Measurements from ENCODE around the gene SLC7A9. TPM values are rescaled to one million over a fixed set of nuclear protein-coding genes. Genes with fewer than 3 reads are reported as not detected.
"Not testable (repeated sequence)": the region's sequence is repeated elsewhere in the genome, so short reads cannot be mapped to it uniquely, and the experiment has no call there.

Gene SLC7A9
- polyA plus RNA-seq, 4 donors = 12.7 to 15.1 (median 14.8) TPM

GRCh38 chr19:32886241-32886640 is 16.7 kb upstream of the SLC7A9 start:
- no peak for DNase-seq (ENCODE audit: low read depth in 4 of 4, low spot score in 2 of 4)

GRCh38 chr19:32885255-32885654 is 15.7 kb upstream of the SLC7A9 start:
- not testable (repeated sequence) for DNase-seq (ENCODE audit: low read depth in 4 of 4, low spot score in 2 of 4)

GRCh38 chr19:32881766-32882165 is 12.2 kb upstream of the SLC7A9 start:
- DNase-seq (ENCODE audit: low read depth in 4 of 4, low spot score in 2 of 4) = no peak

GRCh38 chr19:32880622-32881021 is 11.1 kb upstream of the SLC7A9 start:
- no peak for DNase-seq (ENCODE audit: low read depth in 4 of 4, low spot score in 2 of 4)

- DNase-seq (ENCODE audit: low read depth in 4 of 4, low spot score in 2 of 4) = no peak
These were observed 10.2 kb upstream of the SLC7A9 start for GRCh38 chr19:32879741-32880140.

GRCh38 chr19:32878988-32879387 is 9.4 kb upstream of the SLC7A9 start:
- no peak for DNase-seq (ENCODE audit: low read depth in 4 of 4, low spot score in 2 of 4)

GRCh38 chr19:32877977-32878745 is 8.6 kb upstream of the SLC7A9 start:
- no peak for DNase-seq (ENCODE audit: low read depth in 4 of 4, low spot score in 2 of 4)

- DNase-seq (ENCODE audit: low read depth in 4 of 4, low spot score in 2 of 4) = no peak
These were observed 7.9 kb upstream of the SLC7A9 start for GRCh38 chr19:32877323-32877912.

- DNase-seq (ENCODE audit: low read depth in 4 of 4, low spot score in 2 of 4) = no peak
These were observed 7.3 kb upstream of the SLC7A9 start for GRCh38 chr19:32876919-32877285.

- DNase-seq (ENCODE audit: low read depth in 4 of 4, low spot score in 2 of 4) = no peak
These were observed 6.8 kb upstream of the SLC7A9 start for GRCh38 chr19:32876236-32876918.

- no peak for DNase-seq (ENCODE audit: low read depth in 4 of 4, low spot score in 2 of 4)
These were observed 5.9 kb upstream of the SLC7A9 start for GRCh38 chr19:32875428-32875827.

- no peak for DNase-seq (ENCODE audit: low read depth in 4 of 4, low spot score in 2 of 4)
These were observed 5.0 kb upstream of the SLC7A9 start for GRCh38 chr19:32874605-32875004.

GRCh38 chr19:32873247-32873959 is 3.8 kb upstream of the SLC7A9 start:
- DNase-seq (ENCODE audit: low read depth in 4 of 4, low spot score in 2 of 4) = no peak

GRCh38 chr19:32872391-32872790 is 2.8 kb upstream of the SLC7A9 start:
- no peak for DNase-seq (ENCODE audit: low read depth in 4 of 4, low spot score in 2 of 4)

GRCh38 chr19:32870981-32871451 is 1.4 kb upstream of the SLC7A9 start:
- DNase-seq (ENCODE audit: low read depth in 4 of 4, low spot score in 2 of 4) = no peak

GRCh38 chr19:32869966-32870573 is 503 bp upstream of the SLC7A9 start:
- no peak for DNase-seq (ENCODE audit: low read depth in 4 of 4, low spot score in 2 of 4)

GRCh38 chr19:32868206-32868950 is 1.2 kb downstream of the SLC7A9 start:
- DNase-seq (ENCODE audit: low read depth in 4 of 4, low spot score in 2 of 4) = no peak

GRCh38 chr19:32867436-32867835 is 2.1 kb downstream of the SLC7A9 start:
- DNase-seq (ENCODE audit: low read depth in 4 of 4, low spot score in 2 of 4) = not testable (repeated sequence)

GRCh38 chr19:32866564-32867265 is 2.9 kb downstream of the SLC7A9 start:
- no peak for DNase-seq (ENCODE audit: low read depth in 4 of 4, low spot score in 2 of 4)
